Sigmoid colon (tissue), 7 donors: Measurements from ENCODE around the gene BBS1. TPM values are rescaled to one million over a fixed set of nuclear protein-coding genes. Genes with fewer than 3 reads are reported as not detected.
A peak's percentile ranks its signal among the peaks of the same experiment; 100 is the strongest.

Experiments used
- DNase-seq: peaks from one replicate; pipeline ENCODE4 v3.0.0-alpha.2; 2019
- H3K27ac ChIP-seq, 4 donors: fragments of 200-600 bp; sonication (generic); one replicate each; pipeline ENCODE4 v1.5.1; 2016 to 2019; ENCODE audit warnings: mild to moderate bottlenecking in 1 of 4
- H3K27me3 ChIP-seq, 3 donors: fragments of 200-600 bp; sonication (generic); one replicate each; pipeline ENCODE4 v1.5.1; 2019; ENCODE audit warnings: mild to moderate bottlenecking in 1 of 3
- H3K36me3 ChIP-seq, 4 donors: fragments of 200-600 bp; sonication (generic); one replicate each; pipeline ENCODE4 v1.5.1; 2016 to 2019
- H3K4me1 ChIP-seq, 4 donors: fragments of 200-600 bp; sonication (generic); one replicate each; pipeline ENCODE4 v1.5.1; 2017 to 2019
- H3K4me3 ChIP-seq, 4 donors: fragments of 200-600 bp; sonication (generic); one replicate each; pipeline ENCODE4 v1.5.1; 2017 to 2019; ENCODE audit warnings: mild to moderate bottlenecking in 2 of 4, moderate library complexity in 1 of 4
- H3K9me3 ChIP-seq, 4 donors: fragments of 200-600 bp in 3 of 4; sonication (generic) in 3 of 4; one replicate each; pipeline versions ENCODE4 v1.5.1 to v1.6.1; 2013 to 2019
- CTCF ChIP-seq, 4 experiments: fragments of 450-650 bp in 3 of 4; fragments of 200-600 bp in 1 of 4; IDR thresholded peaks; one replicate each; pipeline ENCODE4 v1.5.1; 2016 to 2019; ENCODE audit warnings: antibody characterized with exemption in 4 of 4, mild to moderate bottlenecking in 3 of 4, moderate library complexity in 2 of 4
- EP300 ChIP-seq, 4 donors: sonication (generic); formaldehyde crosslinking; IDR thresholded peaks; one replicate each; pipeline ENCODE4 v1.6.1; 2017; ENCODE audit warnings: antibody characterized with exemption in 4 of 4
- POLR2A ChIP-seq, 2 donors: fragments of 450-650 bp; IDR thresholded peaks; one replicate each; pipeline ENCODE4 v1.6.1; 2016; ENCODE audit warnings: antibody characterized with exemption in 2 of 2, mild to moderate bottlenecking in 2 of 2, moderate library complexity in 2 of 2
- POLR2AphosphoS5 ChIP-seq, 4 donors: sonication (generic); formaldehyde crosslinking; IDR thresholded peaks; one replicate each; pipeline ENCODE4 v1.6.1; 2017; ENCODE audit warnings: antibody characterized with exemption in 4 of 4
- WGBS, 2 donors: extraction: QIAGEN DNeasy Blood & Tissue Kit; methylation state at CpG; one replicate each; pipeline ENCODE4 v1.1.7; 2013; 5-methylcytosine and 5-hydroxymethylcytosine counted together
- intact Hi-C: fragments of 100-400 bp; cut with DNase I; formaldehyde crosslinking; loops from one replicate; pipeline ENCODE4 v1.15.1; 2023
- polyA plus RNA-seq, 3 donors: library from polyadenylated mRNA; stranded (reverse); fragments of 200-250 nt; gene quantifications; one replicate each; pipeline ENCODE4 v1.2.3, GENCODE V29; 2013
- total RNA-seq, 4 donors: library from RNA; depleted of rRNA; stranded (reverse); fragments of >200 nt; gene quantifications; one replicate each; pipeline ENCODE4 v1.1.0, GENCODE V29; 2016
- donor health status: healthy with polysubstance abuse.
- donor health status: Bipolar disorder and iron deficiency.
- donor health status: healthy.

Gene BBS1
- total and polyA plus RNA-seq, 7 donors: 7.8 to 91.4 (median 50.2) TPM

- no peaks in the 10 kb centered on the region for H3K9me3 ChIP-seq
- peaks cover 0 to 18% (median 14%) of the 10 kb centered on the region in 4 donors for H3K4me1 ChIP-seq
- no peaks in the 10 kb centered on the region for H3K27me3 ChIP-seq
- intact Hi-C loops: no loop called here
- no peak overlapping the region for H3K4me3 ChIP-seq
- H3K36me3 ChIP-seq: peaks cover 0 to 32% (median 5%) of the 10 kb centered on the region in 4 donors
- no peak for TF ChIP-seq POLR2A (IDR thresholded peaks at IDR 0.05)
- no peak for TF ChIP-seq CTCF (IDR thresholded peaks at IDR 0.05)
- no peak for TF ChIP-seq EP300 (IDR thresholded peaks at IDR 0.05)
- TF ChIP-seq POLR2AphosphoS5 (IDR thresholded peaks at IDR 0.05): no peak
- no peak for DNase-seq
- no peak overlapping the region for H3K27ac ChIP-seq
- 92 to 94% methylated on average over 5 of the region's 5 CpGs for WGBS, 2 donors
Observed at GRCh38 chr11:66564984-66565383, 54.5 kb downstream of the BBS1 start.

- TF ChIP-seq POLR2A (IDR thresholded peaks at IDR 0.05) (no peak), EP300 (IDR thresholded peaks at IDR 0.05) (no peak), POLR2AphosphoS5 (IDR thresholded peaks at IDR 0.05) (no peak), CTCF (IDR thresholded peaks at IDR 0.05) (no peak)
- no peak for DNase-seq
- Histone ChIP-seq H3K9me3 (no peaks in the 10 kb centered on the region), H3K36me3 (peaks cover 0 to 32% (median 5%) of the 10 kb centered on the region in 4 donors), H3K4me3 (no peak overlapping the region), H3K4me1 (peaks cover 0 to 18% (median 14%) of the 10 kb centered on the region in 4 donors), H3K27me3 (no peaks in the 10 kb centered on the region), H3K27ac (no peak overlapping the region)
- 93 to 95% methylated on average over 8 of the region's 8 CpGs for WGBS, 2 donors
- intact Hi-C loops: no loop called here
Observed at GRCh38 chr11:66566221-66566620, 55.8 kb downstream of the BBS1 start.

- peak overlapping the region; percentile 49 to 74 (median 67) for H3K4me3 ChIP-seq
- no peaks in the 10 kb centered on the region for H3K27me3 ChIP-seq
- WGBS, 2 donors: 66 to 67% methylated on average over 15 of the region's 15 CpGs
- peaks cover 0 to 18% (median 14%) of the 10 kb centered on the region in 4 donors for H3K4me1 ChIP-seq
- H3K9me3 ChIP-seq: no peaks in the 10 kb centered on the region
- peaks cover 0 to 32% (median 5%) of the 10 kb centered on the region in 4 donors for H3K36me3 ChIP-seq
- DNase-seq: no peak
- H3K27ac ChIP-seq: peak overlapping the region; percentile 44 to 75 (median 68)
- TF ChIP-seq POLR2AphosphoS5 (IDR thresholded peaks at IDR 0.05): no peak
- intact Hi-C loops: no loop called here
Observed at GRCh38 chr11:66567787-66568123, 57.3 kb downstream of the BBS1 start.

GRCh38 chr11:66568124-66568916, 57.9 kb downstream of the BBS1 start, which contains the start of gene CTSF:
Gene CTSF (minus strand): TSS chr11:66568606. CDS start chr11:66568486, 120 bp downstream.
- H3K9me3 ChIP-seq: no peaks in the 10 kb centered on the region
- peak within 1 kb of the TSS; percentile 44 to 75 (median 68) for H3K27ac ChIP-seq
- H3K27me3 ChIP-seq: no peaks in the 10 kb centered on the region
- WGBS, 2 donors: 6 to 7% methylated on average over 77 of the region's 77 CpGs
- intact Hi-C loops: no loop called here
- peak; percentile 95 for DNase-seq
- peaks cover 0 to 18% (median 14%) of the 10 kb centered on the region in 4 donors for H3K4me1 ChIP-seq
- peak within 1 kb of the TSS; percentile 49 to 74 (median 67) for H3K4me3 ChIP-seq
- TF ChIP-seq EP300 (IDR thresholded peaks at IDR 0.05): no peak
- no peak for TF ChIP-seq CTCF (IDR thresholded peaks at IDR 0.05)
- TF ChIP-seq POLR2AphosphoS5 (IDR thresholded peaks at IDR 0.05): peak in 3 of 4 donors; percentile 66 to 75 (median 71)
- TF ChIP-seq POLR2A (IDR thresholded peaks at IDR 0.05): no peak
- H3K36me3 ChIP-seq: peaks cover 0 to 32% (median 5%) of the 10 kb centered on the region in 4 donors

- TF ChIP-seq POLR2A (IDR thresholded peaks at IDR 0.05) (no peak), POLR2AphosphoS5 (IDR thresholded peaks at IDR 0.05) (no peak), CTCF (IDR thresholded peaks at IDR 0.05) (no peak), EP300 (IDR thresholded peaks at IDR 0.05) (no peak)
- Histone ChIP-seq H3K27me3 (no peaks in the 10 kb centered on the region), H3K4me3 (no peak overlapping the region), H3K9me3 (no peaks in the 10 kb centered on the region), H3K4me1 (peaks cover 0 to 18% (median 14%) of the 10 kb centered on the region in 4 donors), H3K36me3 (peaks cover 0 to 25% (median 3%) of the 10 kb centered on the region in 4 donors), H3K27ac (peak overlapping the region in 2 of 4 donors; percentile 68 to 75)
- 89% methylated on average over 7 of the region's 7 CpGs for WGBS, 2 donors
- intact Hi-C loops: no loop called here
- DNase-seq: no peak
Observed at GRCh38 chr11:66569076-66569475, 58.6 kb downstream of the BBS1 start.
